PFSK-1 (cell line): Measurements from ENCODE around the gene SNX9.

Experiments used
- POLR2AphosphoS5 ChIP-seq: IDR thresholded peaks from 2 replicates; pipeline ENCODE4 v1.6.1; 2012; ENCODE audit warnings: low read depth, mild to moderate bottlenecking, control low read depth, low read length, moderate library complexity
- SIN3A ChIP-seq: IDR thresholded peaks from 2 replicates; pipeline ENCODE4 v1.6.1; 2012; ENCODE audit warnings: mild to moderate bottlenecking, low read length, moderate library complexity, borderline replicate concordance; ENCODE audit not compliant: insufficient read depth
- TF ChIP-seq, protein P1 (sequence below), 2 experiments: IDR thresholded peaks; 2 replicates each; pipeline versions ENCODE4 v1.6.1 to v1.8.0; 2011 to 2012; ENCODE audit warnings: low read depth in 2 of 2, low read length in 2 of 2, control low read depth in 1 of 2, inconsistent platforms in 1 of 2, mild to moderate bottlenecking in 1 of 2, moderate library complexity in 1 of 2; ENCODE audit not compliant: insufficient read depth in 1 of 2

DNA sequence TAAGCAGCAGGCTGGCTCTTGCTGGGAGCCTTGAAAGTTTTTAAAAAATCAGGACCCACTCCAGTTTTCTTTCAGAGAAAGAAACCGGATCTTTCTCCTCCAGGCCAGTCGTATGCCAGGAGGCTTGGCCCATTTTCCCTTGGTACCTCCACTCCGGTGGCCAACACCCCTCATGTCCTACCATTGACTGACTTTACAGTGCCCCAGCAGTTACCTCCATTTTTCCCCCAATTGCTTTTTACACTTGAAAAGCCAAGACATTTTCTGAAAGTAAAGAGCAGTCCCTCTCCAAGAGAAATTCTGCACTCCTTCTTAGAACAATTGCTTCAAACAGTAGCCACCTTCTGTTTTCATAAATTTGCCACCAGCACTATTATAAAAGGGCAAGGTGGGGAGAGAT, 47.7 kb upstream of the SNX9 start:
- TF ChIP-seq POLR2AphosphoS5 = no peak
- TF ChIP-seq, protein P1, sequence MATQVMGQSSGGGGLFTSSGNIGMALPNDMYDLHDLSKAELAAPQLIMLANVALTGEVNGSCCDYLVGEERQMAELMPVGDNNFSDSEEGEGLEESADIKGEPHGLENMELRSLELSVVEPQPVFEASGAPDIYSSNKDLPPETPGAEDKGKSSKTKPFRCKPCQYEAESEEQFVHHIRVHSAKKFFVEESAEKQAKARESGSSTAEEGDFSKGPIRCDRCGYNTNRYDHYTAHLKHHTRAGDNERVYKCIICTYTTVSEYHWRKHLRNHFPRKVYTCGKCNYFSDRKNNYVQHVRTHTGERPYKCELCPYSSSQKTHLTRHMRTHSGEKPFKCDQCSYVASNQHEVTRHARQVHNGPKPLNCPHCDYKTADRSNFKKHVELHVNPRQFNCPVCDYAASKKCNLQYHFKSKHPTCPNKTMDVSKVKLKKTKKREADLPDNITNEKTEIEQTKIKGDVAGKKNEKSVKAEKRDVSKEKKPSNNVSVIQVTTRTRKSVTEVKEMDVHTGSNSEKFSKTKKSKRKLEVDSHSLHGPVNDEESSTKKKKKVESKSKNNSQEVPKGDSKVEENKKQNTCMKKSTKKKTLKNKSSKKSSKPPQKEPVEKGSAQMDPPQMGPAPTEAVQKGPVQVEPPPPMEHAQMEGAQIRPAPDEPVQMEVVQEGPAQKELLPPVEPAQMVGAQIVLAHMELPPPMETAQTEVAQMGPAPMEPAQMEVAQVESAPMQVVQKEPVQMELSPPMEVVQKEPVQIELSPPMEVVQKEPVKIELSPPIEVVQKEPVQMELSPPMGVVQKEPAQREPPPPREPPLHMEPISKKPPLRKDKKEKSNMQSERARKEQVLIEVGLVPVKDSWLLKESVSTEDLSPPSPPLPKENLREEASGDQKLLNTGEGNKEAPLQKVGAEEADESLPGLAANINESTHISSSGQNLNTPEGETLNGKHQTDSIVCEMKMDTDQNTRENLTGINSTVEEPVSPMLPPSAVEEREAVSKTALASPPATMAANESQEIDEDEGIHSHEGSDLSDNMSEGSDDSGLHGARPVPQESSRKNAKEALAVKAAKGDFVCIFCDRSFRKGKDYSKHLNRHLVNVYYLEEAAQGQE (IDR thresholded peaks at IDR 0.05; ENCODE audit: insufficient read depth in 1 of 2, low read depth in 2 of 2, low read length in 2 of 2) = no peak
- TF ChIP-seq SIN3A = no peak
